Ishikawa (cell line): ENCODE measurements around the gene PLA2G4E.

Experiments
- CEBPB ChIP-seq: IDR thresholded peaks from 2 replicates; pipeline ENCODE4 v1.6.1; 2012
- CREB1 ChIP-seq: IDR thresholded peaks from 2 replicates; pipeline ENCODE4 v1.6.1; 2012; ENCODE audit warnings: low read depth
- EGR1 ChIP-seq: IDR thresholded peaks from 2 replicates; pipeline ENCODE4 v1.6.1; 2012
- EP300 ChIP-seq: IDR thresholded peaks from 2 replicates; pipeline ENCODE4 v1.6.1; 2012; ENCODE audit warnings: borderline replicate concordance
- FOXM1 ChIP-seq: IDR thresholded peaks from 2 replicates; pipeline ENCODE4 v1.6.1; 2012; ENCODE audit warnings: low read depth, borderline replicate concordance
- MAX ChIP-seq: IDR thresholded peaks from 2 replicates; pipeline ENCODE4 v1.6.1; 2012
- NFIC ChIP-seq: IDR thresholded peaks from 2 replicates; pipeline ENCODE4 v1.6.1; 2012
- RAD21 ChIP-seq: IDR thresholded peaks from 2 replicates; pipeline ENCODE4 v1.6.1; 2012; ENCODE audit warnings: low read depth
- REST ChIP-seq: IDR thresholded peaks from 2 replicates; pipeline ENCODE4 v1.6.1; 2012; ENCODE audit warnings: low read depth, mild to moderate bottlenecking
- TAF1 ChIP-seq: IDR thresholded peaks from 2 replicates; pipeline ENCODE4 v1.6.1; 2012; ENCODE audit warnings: low read depth, mild to moderate bottlenecking
- TCF12 ChIP-seq: IDR thresholded peaks from 2 replicates; pipeline ENCODE4 v1.6.1; 2012; ENCODE audit warnings: low read depth
- TEAD4 ChIP-seq: IDR thresholded peaks from 2 replicates; pipeline ENCODE4 v1.6.1; 2012
- USF1 ChIP-seq: IDR thresholded peaks from 2 replicates; pipeline ENCODE4 v1.6.1; 2012
- YY1 ChIP-seq: IDR thresholded peaks from 2 replicates; pipeline ENCODE4 v1.6.1; 2012; ENCODE audit warnings: low read depth
- ZBTB7A ChIP-seq: IDR thresholded peaks from 2 replicates; pipeline ENCODE4 v1.6.1; 2012; ENCODE audit warnings: low read depth

PLA2G4E gene

GRCh38 chr15:41989573-41990242 is 31.1 kb downstream of the PLA2G4E start:
- TF ChIP-seq NFIC: no peak
- TF ChIP-seq RAD21: peak; percentile 99
- TF ChIP-seq CREB1: no peak
- TF ChIP-seq EP300: no peak
- TF ChIP-seq ZBTB7A: no peak

- TF ChIP-seq TEAD4: no peak
- TF ChIP-seq YY1: no peak
- TF ChIP-seq TAF1: no peak
- TF ChIP-seq TCF12: no peak
- no peak for TF ChIP-seq EP300
- no peak for TF ChIP-seq CEBPB
- no peak for TF ChIP-seq EGR1
- no peak for TF ChIP-seq USF1
- TF ChIP-seq CREB1: no peak
- TF ChIP-seq ZBTB7A: no peak
- no peak for TF ChIP-seq MAX
- no peak for TF ChIP-seq RAD21
- no peak for TF ChIP-seq FOXM1
- TF ChIP-seq REST: no peak
- TF ChIP-seq NFIC: no peak
Observed at GRCh38 chr15:41988896-41989572, 31.8 kb downstream of the PLA2G4E start.

GRCh38 chr15:41987925-41988275 is 32.9 kb downstream of the PLA2G4E start:
- TF ChIP-seq EGR1: no peak
- no peak for TF ChIP-seq RAD21
- no peak for TF ChIP-seq MAX
- TF ChIP-seq USF1: no peak
- TF ChIP-seq CEBPB: no peak
- no peak for TF ChIP-seq TEAD4
- TF ChIP-seq TAF1: no peak
- TF ChIP-seq TCF12: no peak
- no peak for TF ChIP-seq REST
- no peak for TF ChIP-seq NFIC
- TF ChIP-seq YY1: no peak

GRCh38 chr15:41987246-41987924 is 33.5 kb downstream of the PLA2G4E start:
- TF ChIP-seq CREB1: no peak
- no peak for TF ChIP-seq USF1
- TF ChIP-seq EGR1: no peak
- TF ChIP-seq FOXM1: no peak
- TF ChIP-seq EP300: no peak
- no peak for TF ChIP-seq NFIC
- TF ChIP-seq MAX: no peak
- TF ChIP-seq TEAD4: no peak
- TF ChIP-seq CEBPB: no peak
- no peak for TF ChIP-seq TCF12
- no peak for TF ChIP-seq RAD21
- TF ChIP-seq YY1: no peak
- TF ChIP-seq ZBTB7A: no peak
- TF ChIP-seq TAF1: no peak
- TF ChIP-seq REST: no peak
